ENCODE data around the gene CAD. TPM values are rescaled to one million over a fixed set of nuclear protein-coding genes. Genes with fewer than 3 reads are reported as not detected.

Gene CAD
- total RNA-seq (2022), result 86.4 and 103 TPM in 2 replicates
- Bru-seq, nascent RNA, result percentile 79 among the genes with signal in this experiment
- BruChase-seq, experiment 1, labeled RNA remaining after a 2-hour chase, result percentile 83 among the genes with signal in this experiment
- BruChase-seq, experiment 2, labeled RNA remaining after a 6-hour chase, result percentile 89 among the genes with signal in this experiment
- long read RNA-seq, full-length matches to known transcripts, result 13 of 74 reads
- long read RNA-seq, partial matches to known transcripts, result 51 of 74 reads
- long read RNA-seq, other reads (novel, unspliced or antisense), result 10 of 74 reads

DNA sequence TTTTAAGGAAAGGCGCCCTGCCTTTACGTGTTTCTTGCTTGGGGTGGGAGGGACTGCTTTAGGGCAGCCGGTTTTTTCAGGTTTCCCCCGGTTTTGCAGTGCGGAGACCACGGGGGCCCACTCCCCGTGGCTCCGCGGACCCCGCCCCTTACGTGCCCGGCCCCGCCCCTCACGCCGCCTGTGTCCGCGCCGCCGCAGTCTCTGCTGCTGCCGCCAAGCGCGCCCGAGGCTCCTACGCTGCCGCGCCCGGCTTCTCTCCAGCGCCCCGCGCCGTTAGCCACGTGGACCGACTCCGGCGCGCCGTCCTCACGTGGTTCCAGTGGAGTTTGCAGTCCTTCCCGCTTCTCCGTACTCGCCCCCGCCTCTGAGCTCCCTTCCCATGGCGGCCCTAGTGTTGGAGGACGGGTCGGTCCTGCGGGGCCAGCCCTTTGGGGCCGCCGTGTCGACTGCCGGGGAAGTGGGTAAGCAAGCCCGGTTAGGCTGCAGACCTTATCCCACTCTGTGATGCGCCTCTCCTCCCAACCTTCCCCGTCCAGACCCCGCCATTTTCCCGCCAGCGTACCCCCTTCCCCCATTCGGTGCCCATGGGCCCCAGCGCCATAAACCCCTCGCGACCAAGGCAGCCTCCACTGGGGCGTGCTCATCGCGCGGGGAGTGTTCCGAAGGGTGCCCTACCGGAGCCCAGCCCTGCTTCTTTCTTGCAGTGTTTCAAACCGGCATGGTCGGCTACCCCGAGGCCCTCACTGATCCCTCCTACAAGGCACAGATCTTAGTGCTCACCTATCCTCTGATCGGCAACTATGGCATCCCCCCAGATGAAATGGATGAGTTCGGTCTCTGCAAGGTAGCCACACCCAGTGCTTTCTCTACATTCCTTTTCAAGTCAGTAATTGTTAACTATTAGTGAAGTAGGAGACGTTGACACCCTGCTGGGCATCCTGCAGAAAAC lies at the start of gene CAD:
Gene CAD, plus strand, starts transcription at position 197 of the 949 bp plus-strand sequence. Its CDS starts 183 bp downstream, at position 380.
- H3K27me3 Mint-ChIP-seq (ENCODE audit: insufficient read depth, unreplicated experiment), result no peaks in the 10 kb centered on the region
- peaks cover 23% of the 10 kb centered on the region for H3K4me1 Mint-ChIP-seq (ENCODE audit: low read depth, unreplicated experiment)
- H3K36me3 Mint-ChIP-seq (ENCODE audit: insufficient read depth, unreplicated experiment), result peaks cover 65% of the 10 kb centered on the region
- H3K4me1 ChIP-seq, result peaks cover 23% of the 10 kb centered on the region
- ChIA-PET POLR2A (interaction anchor here (0.5 to 1.6 kb wide), 3 partner anchors 76 to 131 kb away, joined by 3 read pairs; partner anchors contain the start of gene KHK), CTCF (no interaction called here)
- TF ChIP-seq CTCF (IDR thresholded peaks at IDR 0.05; ENCODE audit: insufficient read depth in 1 of 2, low read depth in 1 of 2, low read length in 1 of 2, severe bottlenecking in 1 of 2, unreplicated experiment in 1 of 2), result peak; percentile 18 to 21
- H3K4me3 ChIP-seq (ENCODE audit: low read depth, low read length), result peak within 1 kb of the TSS; percentile 88
- H3K4me3 Mint-ChIP-seq (ENCODE audit: unreplicated experiment), result peak within 1 kb of the TSS; percentile 98
- DNase-seq, result peak; percentile 87 to 93
- no peaks in the 10 kb centered on the region for H3K9me3 ChIP-seq
- peak within 1 kb of the TSS; percentile 98 for H3K27ac Mint-ChIP-seq (ENCODE audit: unreplicated experiment)
- H3K9me3 Mint-ChIP-seq (ENCODE audit: unreplicated experiment), result no peaks in the 10 kb centered on the region
- H3K36me3 ChIP-seq (ENCODE audit: control insufficient read depth, insufficient read depth, low read length), result peaks cover 7% of the 10 kb centered on the region
- H3K27me3 ChIP-seq (replicated peaks; ENCODE audit: control insufficient read depth, insufficient read depth, low read length), result no peaks in the 10 kb centered on the region
- intact Hi-C loops (cut with micrococcal nuclease; ENCODE audit: unreplicated experiment), result loop anchor here (5.0 kb wide), 1 partner anchor 45 kb away; the partner anchor contains the start of gene SLC30A3
- TSS peak; percentile 15 for BruUV-seq (replicated peaks)

DNA sequence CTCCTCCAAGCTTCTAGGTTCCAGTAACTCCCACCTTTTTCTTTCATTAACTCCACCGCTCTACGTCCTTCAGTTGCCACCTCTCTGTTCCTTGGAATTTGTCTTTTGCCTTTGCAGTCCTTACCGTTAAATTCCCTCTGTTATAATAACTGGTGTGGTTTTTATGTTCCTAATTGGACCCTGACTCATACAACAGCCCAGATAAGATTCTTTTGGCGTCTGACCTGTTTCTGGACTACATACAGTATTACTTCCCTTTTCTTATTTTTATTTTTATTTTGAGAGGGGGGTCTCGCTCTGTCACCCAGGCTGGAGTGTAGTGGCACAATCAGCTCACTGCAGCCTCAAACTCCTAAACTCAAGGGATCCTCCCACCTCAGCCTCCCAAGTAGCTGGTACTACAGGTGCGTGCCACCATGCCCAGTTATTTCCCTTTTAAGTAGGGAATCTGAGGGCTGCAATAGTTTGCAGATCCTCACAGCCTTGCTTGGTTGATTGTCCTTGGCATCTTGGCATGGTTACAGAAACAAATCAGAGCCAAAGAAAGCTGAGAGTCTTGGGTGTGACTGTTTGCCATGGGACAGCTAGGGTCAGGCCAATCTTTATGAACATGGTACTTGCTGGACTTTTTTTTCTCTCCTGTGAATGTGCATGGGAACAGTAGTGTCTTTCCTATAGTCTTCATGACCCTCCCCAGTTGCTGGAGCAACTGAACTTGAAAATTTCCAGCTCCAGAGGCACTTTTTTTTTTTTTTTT lies 46.4 kb upstream of the CAD start:
- BruUV-seq (replicated peaks), result no TSS peak
- no peaks in the 10 kb centered on the region for H3K9me3 Mint-ChIP-seq (ENCODE audit: unreplicated experiment)

More for the DNA sequence above, 46.4 kb upstream of the CAD start:
- H3K4me3 Mint-ChIP-seq (ENCODE audit: unreplicated experiment), result no peak overlapping the region
- intact Hi-C loops (cut with micrococcal nuclease; ENCODE audit: unreplicated experiment), result loop anchor here (1.0 kb wide), 1 partner anchor 21 kb away; no protein-coding TSS in a partner anchor
- Histone ChIP-seq H3K27me3 (replicated peaks; ENCODE audit: control insufficient read depth, insufficient read depth, low read length) (no peaks in the 10 kb centered on the region), H3K4me3 (ENCODE audit: low read depth, low read length) (no peak overlapping the region), H3K36me3 (ENCODE audit: control insufficient read depth, insufficient read depth, low read length) (no peaks in the 10 kb centered on the region), H3K9me3 (no peaks in the 10 kb centered on the region), H3K4me1 (no peaks in the 10 kb centered on the region)
- no peaks in the 10 kb centered on the region for H3K36me3 Mint-ChIP-seq (ENCODE audit: insufficient read depth, unreplicated experiment)
- ChIA-PET POLR2A (no interaction called here), CTCF (interaction anchor here (0.7 to 1.8 kb wide), 6 partner anchors 17 to 76 kb away, joined by 3 to 9 read pairs (median 4); no protein-coding TSS in a partner anchor)
- no peak for TF ChIP-seq CTCF (IDR thresholded peaks at IDR 0.05; ENCODE audit: insufficient read depth in 1 of 2, low read depth in 1 of 2, low read length in 1 of 2, severe bottlenecking in 1 of 2, unreplicated experiment in 1 of 2)
- H3K27ac Mint-ChIP-seq (ENCODE audit: unreplicated experiment), result no peak overlapping the region
- H3K4me1 Mint-ChIP-seq (ENCODE audit: low read depth, unreplicated experiment), result no peaks in the 10 kb centered on the region
- no peaks in the 10 kb centered on the region for H3K27me3 Mint-ChIP-seq (ENCODE audit: insufficient read depth, unreplicated experiment)
- DNase-seq, result no peak
